D721Med (cell line): ENCODE measurements around the gene ZMYND19.
"Not testable (repeated sequence)": the region's sequence is repeated elsewhere in the genome, so short reads cannot be mapped to it uniquely, and the experiment has no call there.

ENCODE experiments used
- DNase-seq: peaks from one replicate; pipeline ENCODE4 v3.0.0; 2011; ENCODE audit warnings: low spot score; ENCODE audit not compliant: insufficient read length
- FAIRE-seq: peaks from 2 replicates; lab custom pipeline; 2011; peaks lifted over from hg19 to GRCh38; lab: Jason Lieb, UNC
- CTCF ChIP-seq: IDR thresholded peaks from 2 replicates; pipeline ENCODE4 v1.5.1; 2012; ENCODE audit warnings: mild to moderate bottlenecking, control low read depth; ENCODE audit not compliant: insufficient read depth; ENCODE audit errors: missing control alignments

The ZMYND19 gene

GRCh38 chr9:137564817-137565411 lies 25.4 kb downstream of the ZMYND19 start:
- no peak for FAIRE-seq
- no peak for DNase-seq
- TF ChIP-seq CTCF = no peak

- no peak for FAIRE-seq
- TF ChIP-seq CTCF = no peak
These were observed 26.2 kb downstream of the ZMYND19 start for GRCh38 chr9:137564134-137564533.

GRCh38 chr9:137558127-137558526 lies 32.2 kb downstream of the ZMYND19 start:
- DNase-seq (no peak), FAIRE-seq (no peak)
- TF ChIP-seq CTCF = no peak

More at GRCh38 chr9:137564134-137564533, 26.2 kb downstream of the ZMYND19 start:
- DNase-seq = no peak

- DNase-seq = no peak
- FAIRE-seq = no peak
- no peak for TF ChIP-seq CTCF
These were observed 34.1 kb downstream of the ZMYND19 start for GRCh38 chr9:137556069-137556838.

GRCh38 chr9:137555179-137555578 lies 35.1 kb downstream of the ZMYND19 start:
- DNase-seq = no peak
- TF ChIP-seq CTCF = no peak
- FAIRE-seq = no peak

GRCh38 chr9:137554349-137554748 lies 36.0 kb downstream of the ZMYND19 start:
- FAIRE-seq (no peak), DNase-seq (no peak)
- TF ChIP-seq CTCF = no peak

- not testable (repeated sequence) for DNase-seq, FAIRE-seq
These were observed 36.7 kb downstream of the ZMYND19 start for GRCh38 chr9:137553654-137554053.
